GM18507 (cell line): ENCODE measurements around the gene ARPC1B.
A peak's percentile ranks its signal among the peaks of the same experiment; 100 is the strongest.
"Not testable (repeated sequence)": the region's sequence is repeated elsewhere in the genome, so short reads cannot be mapped to it uniquely, and the experiment has no call there.

Experiments
- DNase-seq: peaks from one replicate; pipeline ENCODE4 v3.0.0; 2011; ENCODE audit warnings: low read depth; ENCODE audit not compliant: insufficient read length; ENCODE audit errors: extremely low spot score
- FAIRE-seq: peaks from 2 replicates; lab custom pipeline; 2011; peaks lifted over from hg19 to GRCh38; lab: Jason Lieb, UNC

Gene ARPC1B

GRCh38 chr7:99365318-99366141 is 9.0 kb upstream of the ARPC1B start:
- FAIRE-seq (no peak), DNase-seq (no peak)

- FAIRE-seq = no peak
- no peak for DNase-seq
These were observed 7.9 kb upstream of the ARPC1B start for GRCh38 chr7:99366646-99367045.

- DNase-seq = no peak
- no peak for FAIRE-seq
These were observed 5.7 kb upstream of the ARPC1B start for GRCh38 chr7:99368750-99369389.

- FAIRE-seq (no peak), DNase-seq (no peak)
These were observed 4.7 kb upstream of the ARPC1B start for GRCh38 chr7:99369767-99370391.

- no peak for FAIRE-seq
These were observed 3.1 kb upstream of the ARPC1B start for GRCh38 chr7:99371376-99371920.

GRCh38 chr7:99372275-99373090 is 2.0 kb upstream of the ARPC1B start:
- FAIRE-seq (no peak), DNase-seq (no peak)

More at GRCh38 chr7:99371376-99371920, 3.1 kb upstream of the ARPC1B start:
- no peak for DNase-seq

- FAIRE-seq = no peak
These were observed 1.2 kb upstream of the ARPC1B start for GRCh38 chr7:99373091-99374066.

GRCh38 chr7:99375070-99375807 is 709 bp downstream of the ARPC1B start:
- DNase-seq (no peak), FAIRE-seq (peak; percentile 48)

More at GRCh38 chr7:99373091-99374066, 1.2 kb upstream of the ARPC1B start:
- DNase-seq = no peak

- DNase-seq = no peak
- FAIRE-seq = peak; percentile 87
These were observed 4.6 kb downstream of the ARPC1B start for GRCh38 chr7:99379043-99379577.

- not testable (repeated sequence) for FAIRE-seq, DNase-seq
These were observed 5.1 kb downstream of the ARPC1B start for GRCh38 chr7:99379693-99380031.

GRCh38 chr7:99380032-99380822 is 5.7 kb downstream of the ARPC1B start:
- DNase-seq (no peak), FAIRE-seq (no peak)

- DNase-seq (peak; percentile 72), FAIRE-seq (peak; percentile 97)
These were observed 6.5 kb downstream of the ARPC1B start for GRCh38 chr7:99380823-99381663.

- DNase-seq (no peak), FAIRE-seq (no peak)
These were observed 7.1 kb downstream of the ARPC1B start for GRCh38 chr7:99381664-99382075.

GRCh38 chr7:99383203-99383602 is 8.7 kb downstream of the ARPC1B start:
- DNase-seq (no peak), FAIRE-seq (no peak)

- DNase-seq (no peak), FAIRE-seq (no peak)
These were observed 9.4 kb downstream of the ARPC1B start for GRCh38 chr7:99383791-99384370.

- no peak for FAIRE-seq
- no peak for DNase-seq
These were observed 10.0 kb downstream of the ARPC1B start for GRCh38 chr7:99384523-99384922.
